Tongue (tissue), 2 donors: Measurements from ENCODE around the gene PTGES2. TPM values are rescaled to one million over a fixed set of nuclear protein-coding genes. Genes with fewer than 3 reads are reported as not detected.
A peak's percentile ranks its signal among the peaks of the same experiment; 100 is the strongest.
"Not testable (repeated sequence)": the region's sequence is repeated elsewhere in the genome, so short reads cannot be mapped to it uniquely, and the experiment has no call there.

Source experiments
- DNase-seq: peaks from one replicate; pipeline ENCODE4 v3.0.0-alpha.2; 2015
- total RNA-seq: library from RNA; depleted of rRNA; stranded (reverse); fragments of >200 nt; gene quantifications from one replicate; pipeline ENCODE4 v1.2.3, GENCODE V29; 2014

PTGES2 gene
- total RNA-seq, 1 donor from 2014 or later = 55.2 TPM

DNA sequence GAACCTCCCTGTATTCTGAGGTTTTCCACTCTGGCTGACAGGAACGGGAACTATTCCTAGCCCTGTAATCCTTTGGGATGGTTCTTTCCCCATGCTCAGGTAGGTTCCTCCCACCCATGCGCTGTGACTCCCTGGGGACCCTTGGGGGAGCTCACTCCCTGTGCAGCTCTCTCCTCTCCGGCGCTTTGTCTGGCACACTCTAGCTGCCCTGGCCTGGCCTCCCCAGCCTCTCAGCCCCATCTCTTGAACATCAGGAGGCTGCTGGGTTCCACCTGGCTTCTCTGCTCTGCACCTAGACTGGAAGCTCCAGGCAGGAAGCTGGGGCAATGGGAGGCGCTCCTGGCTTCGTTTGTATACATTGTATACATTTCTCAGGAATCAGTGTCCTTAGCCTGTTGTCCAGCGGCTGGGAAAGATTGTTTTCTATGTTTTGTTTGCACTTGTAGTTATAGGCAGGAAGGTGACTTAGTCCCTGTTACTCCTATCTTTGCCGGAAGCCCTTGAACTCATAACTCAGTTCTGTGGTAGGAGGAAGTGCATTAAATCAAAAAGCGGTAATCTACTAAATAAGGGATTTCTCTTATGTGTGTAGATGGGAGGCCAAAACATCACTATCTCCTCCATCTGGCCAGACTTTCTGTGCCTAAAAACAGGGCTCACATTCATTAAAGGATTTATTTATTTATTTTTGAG is 39.1 kb downstream of the PTGES2 start:
- DNase-seq = no peak

DNA sequence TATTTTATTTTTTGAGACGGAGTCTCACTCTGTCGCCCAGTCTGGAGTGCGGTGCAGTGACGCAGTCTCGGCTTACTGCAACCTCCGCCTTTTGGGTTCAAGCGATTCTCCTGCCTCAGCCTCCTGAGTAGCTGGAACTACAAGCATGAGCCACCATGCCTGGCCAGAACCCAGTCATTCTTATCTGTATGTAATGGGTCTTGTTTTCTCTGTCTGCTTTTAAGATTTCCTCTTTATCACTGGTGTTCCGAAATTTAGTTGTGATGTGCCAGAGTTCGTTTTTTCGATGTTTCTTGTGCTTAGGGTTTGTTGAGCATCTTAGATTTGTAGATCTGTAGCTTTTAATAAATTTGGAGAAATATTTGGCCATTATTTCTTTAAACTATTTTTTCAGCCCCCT is 40.3 kb downstream of the PTGES2 start:
- no peak for DNase-seq

DNA sequence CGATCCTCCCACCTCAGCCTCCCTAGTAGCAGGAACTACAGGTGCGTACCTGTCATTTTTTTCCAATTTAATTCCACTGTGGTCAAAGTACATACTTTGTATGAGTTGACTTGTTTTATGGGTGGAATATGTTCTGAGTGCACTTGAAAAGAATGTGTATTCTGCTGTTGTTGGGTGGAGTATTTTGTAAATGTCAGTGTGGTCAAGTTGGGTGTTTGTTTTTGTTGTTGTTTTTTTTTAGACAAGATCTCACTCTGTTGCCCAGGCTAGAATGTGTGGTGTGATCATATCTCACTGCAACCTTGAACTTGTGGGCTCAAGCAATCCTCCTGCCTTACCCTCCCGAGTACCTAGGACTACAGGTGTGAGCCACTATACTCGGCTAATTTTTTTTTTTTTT is 41.6 kb downstream of the PTGES2 start:
- DNase-seq = no peak

GRCh38 chr9:128084746-128085145 is 42.8 kb downstream of the PTGES2 start:
- DNase-seq = no peak

- no peak for DNase-seq
Observed at GRCh38 chr9:128082151-128082550, 45.4 kb downstream of the PTGES2 start.

- peak; percentile 84 for DNase-seq
Observed at GRCh38 chr9:128081056-128081455, 46.5 kb downstream of the PTGES2 start.

GRCh38 chr9:128080206-128080605 is 47.3 kb downstream of the PTGES2 start:
- no peak for DNase-seq

- peak; percentile 61 for DNase-seq
Observed at GRCh38 chr9:128078504-128079434, 48.8 kb downstream of the PTGES2 start.

DNA sequence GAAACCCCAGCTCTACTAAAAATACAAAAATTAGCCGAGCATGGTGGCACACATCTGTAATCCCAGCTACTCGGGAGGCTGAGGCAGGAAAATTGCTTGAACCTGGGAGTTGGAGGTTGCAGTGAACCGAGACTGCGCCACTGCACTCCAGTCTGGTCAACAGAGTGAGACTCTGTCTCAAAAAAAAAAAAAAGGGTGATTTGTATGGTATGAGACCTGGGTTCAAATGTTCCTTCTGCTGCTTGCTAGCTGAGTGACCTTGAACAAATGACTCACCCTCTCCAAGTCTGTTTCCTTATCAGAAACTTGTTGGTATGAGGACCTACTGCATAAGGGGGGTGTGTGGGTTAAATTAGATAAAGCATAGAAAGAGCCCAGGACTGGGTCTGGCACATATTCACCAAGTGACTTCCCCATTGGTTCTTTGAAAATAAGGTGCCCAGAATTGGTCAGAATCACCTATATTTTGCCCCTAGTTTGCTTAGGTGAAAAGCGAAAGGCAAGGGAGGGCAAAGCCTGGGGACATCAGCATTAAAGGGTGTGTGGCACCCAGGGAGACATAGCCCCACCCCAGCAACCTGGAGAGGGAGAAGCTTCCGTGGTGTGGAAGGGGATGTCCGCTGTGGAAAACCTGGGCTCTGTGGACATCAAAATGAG is 49.6 kb downstream of the PTGES2 start:
- no peak for DNase-seq

- no peak for DNase-seq
Observed at GRCh38 chr9:128073253-128073886, 54.2 kb downstream of the PTGES2 start.

DNA sequence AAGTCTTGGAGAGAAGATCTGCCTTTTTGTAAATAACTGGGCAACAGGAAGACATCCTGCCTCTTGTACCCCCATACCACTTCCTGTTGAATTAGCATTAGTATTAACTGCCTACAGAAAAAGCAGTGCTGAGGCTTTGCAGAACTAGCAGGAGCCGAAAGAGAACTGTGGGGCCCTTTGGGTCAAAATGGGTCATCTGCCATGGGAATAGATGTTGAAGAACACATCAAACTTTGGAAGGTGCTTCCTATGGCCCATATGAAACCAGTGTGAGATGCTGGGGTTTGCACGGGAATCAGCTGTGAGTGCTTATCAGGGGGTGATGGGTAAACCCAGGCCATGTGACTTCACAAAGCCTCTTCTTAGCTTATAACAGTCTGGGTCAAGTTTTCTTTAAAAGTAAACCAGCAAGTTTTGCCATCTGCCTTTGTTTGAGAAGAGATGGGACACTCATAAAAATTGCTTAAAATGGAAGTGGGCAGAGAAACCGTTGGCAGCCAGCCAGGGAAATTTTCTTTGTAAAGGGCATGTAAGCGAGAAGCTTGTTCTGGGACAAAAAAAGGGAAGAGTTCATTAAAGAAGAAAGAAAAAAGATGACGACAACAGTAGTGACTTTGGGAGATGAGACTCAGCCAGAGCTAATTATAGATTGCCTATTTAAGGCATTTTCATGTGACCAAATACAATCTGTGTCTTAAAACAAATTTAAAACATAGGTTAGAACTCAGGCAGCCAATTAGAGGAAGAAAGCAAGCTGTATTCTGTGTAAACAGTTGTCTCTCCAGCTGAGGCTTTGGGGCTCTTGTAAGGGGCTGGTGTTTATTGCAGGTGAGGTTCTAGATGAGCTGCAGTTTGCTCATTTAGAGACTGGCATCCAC is 55.1 kb downstream of the PTGES2 start:
- DNase-seq = peak; percentile 91

DNA sequence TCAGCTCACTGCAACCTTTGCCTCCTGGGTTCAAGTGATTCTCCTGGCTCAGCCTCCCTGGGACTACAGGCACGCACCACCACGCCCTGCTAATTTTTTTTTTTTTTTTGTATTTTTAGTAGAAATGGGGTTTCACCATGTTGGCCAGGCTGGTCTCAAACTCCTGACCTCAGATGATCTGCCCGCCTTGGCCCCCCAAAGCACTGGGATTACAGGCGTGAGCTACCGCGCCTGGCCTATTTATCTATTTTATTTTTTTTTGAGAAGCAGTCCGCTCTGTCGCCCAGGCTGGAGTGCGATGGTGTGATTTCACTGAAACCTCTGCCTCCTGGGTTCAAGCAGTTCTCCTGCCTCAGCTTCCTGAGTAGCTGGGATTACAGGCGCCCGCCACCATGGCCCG is 56.1 kb downstream of the PTGES2 start:
- DNase-seq = not testable (repeated sequence)

DNA sequence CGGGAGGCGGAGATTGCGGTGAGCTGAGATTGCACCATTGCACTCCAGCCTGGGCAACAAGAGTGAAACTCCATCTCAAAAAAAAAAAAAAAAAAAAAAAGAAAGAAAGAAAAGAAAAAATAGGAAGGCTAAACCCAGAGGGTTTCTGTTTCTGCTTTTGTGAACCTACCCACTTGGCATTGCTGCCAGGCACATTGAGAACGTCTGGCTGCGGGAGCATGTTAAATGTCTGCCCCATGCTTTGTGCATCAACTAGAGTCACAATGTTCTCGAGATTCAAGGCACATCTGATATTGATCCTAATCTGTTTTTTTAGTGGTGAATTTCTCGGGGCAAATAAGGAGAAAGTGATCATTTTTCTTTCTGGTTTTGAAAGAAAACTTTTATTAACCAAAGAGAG is 56.7 kb downstream of the PTGES2 start:
- no peak for DNase-seq

Other genes with a start within 250 kb of the PTGES2 start
- 34.0 TPM for gene ST6GALNAC6, start 228.1 kb downstream of the PTGES2 start, total RNA-seq
- gene ST6GALNAC4, start 210.7 kb downstream of the PTGES2 start, total RNA-seq = 39.8 TPM
- gene PIP5KL1, start 197.0 kb downstream of the PTGES2 start, total RNA-seq = not detected
- 11.6 TPM for gene DPM2, start 189.9 kb downstream of the PTGES2 start, total RNA-seq
- 13.6 TPM for gene EEIG1, start 146.7 kb downstream of the PTGES2 start, total RNA-seq
- gene NAIF1, start 60.4 kb downstream of the PTGES2 start, total RNA-seq = 9.6 TPM
- gene SLC25A25, start 59.5 kb downstream of the PTGES2 start, total RNA-seq = 39.2 TPM
- 19.7 TPM for gene LCN2, start 21.7 kb upstream of the PTGES2 start, total RNA-seq
- 34.5 TPM for gene BBLN, start 32.5 kb upstream of the PTGES2 start, total RNA-seq
- 30.1 TPM for gene CIZ1, start 63.8 kb upstream of the PTGES2 start, total RNA-seq
- 31.9 TPM for gene DNM1, start 75.7 kb upstream of the PTGES2 start, total RNA-seq
- gene GOLGA2, start 148.3 kb upstream of the PTGES2 start, total RNA-seq = 134 TPM
- 14.7 TPM for gene SWI5, start 148.5 kb upstream of the PTGES2 start, total RNA-seq
- 9.6 TPM for gene TRUB2, start 194.7 kb upstream of the PTGES2 start, total RNA-seq
- gene COQ4, start 195.1 kb upstream of the PTGES2 start, total RNA-seq = 29.8 TPM
- gene SLC27A4, start 212.8 kb upstream of the PTGES2 start, total RNA-seq = 11.5 TPM
- 28.8 TPM for gene URM1, start 243.6 kb upstream of the PTGES2 start, total RNA-seq